ENCODE results near the gene AMFR.

The AMFR gene

DNA sequence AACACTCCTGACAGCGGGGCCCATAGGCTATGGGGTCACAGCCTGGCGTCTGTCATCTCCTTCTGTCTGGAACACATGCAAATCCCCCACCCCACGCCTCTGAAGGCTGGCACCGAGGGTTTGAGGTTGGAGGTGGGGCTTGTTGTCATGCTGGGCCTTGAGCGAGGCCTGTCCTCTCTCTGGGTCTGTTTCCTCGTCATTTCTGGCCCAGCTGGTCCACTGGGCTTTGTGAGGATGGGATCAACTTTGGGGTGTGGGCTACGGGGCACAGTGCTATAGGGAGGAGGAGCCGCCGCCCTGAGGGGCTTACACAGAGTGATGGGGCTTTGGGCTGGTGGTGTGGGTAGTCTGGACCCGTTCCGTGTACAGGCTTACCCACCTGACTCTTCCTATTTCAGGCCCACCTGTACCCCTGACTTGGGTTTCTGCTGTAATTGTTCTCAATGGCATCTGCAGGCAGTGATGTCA is 87.5 kb downstream of the AMFR start:
- H3K4me3 ChIP-seq (ENCODE audit: low read length): no peak overlapping the region
- TF ChIP-seq, protein P1, sequence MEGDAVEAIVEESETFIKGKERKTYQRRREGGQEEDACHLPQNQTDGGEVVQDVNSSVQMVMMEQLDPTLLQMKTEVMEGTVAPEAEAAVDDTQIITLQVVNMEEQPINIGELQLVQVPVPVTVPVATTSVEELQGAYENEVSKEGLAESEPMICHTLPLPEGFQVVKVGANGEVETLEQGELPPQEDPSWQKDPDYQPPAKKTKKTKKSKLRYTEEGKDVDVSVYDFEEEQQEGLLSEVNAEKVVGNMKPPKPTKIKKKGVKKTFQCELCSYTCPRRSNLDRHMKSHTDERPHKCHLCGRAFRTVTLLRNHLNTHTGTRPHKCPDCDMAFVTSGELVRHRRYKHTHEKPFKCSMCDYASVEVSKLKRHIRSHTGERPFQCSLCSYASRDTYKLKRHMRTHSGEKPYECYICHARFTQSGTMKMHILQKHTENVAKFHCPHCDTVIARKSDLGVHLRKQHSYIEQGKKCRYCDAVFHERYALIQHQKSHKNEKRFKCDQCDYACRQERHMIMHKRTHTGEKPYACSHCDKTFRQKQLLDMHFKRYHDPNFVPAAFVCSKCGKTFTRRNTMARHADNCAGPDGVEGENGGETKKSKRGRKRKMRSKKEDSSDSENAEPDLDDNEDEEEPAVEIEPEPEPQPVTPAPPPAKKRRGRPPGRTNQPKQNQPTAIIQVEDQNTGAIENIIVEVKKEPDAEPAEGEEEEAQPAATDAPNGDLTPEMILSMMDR (conservative IDR thresholded peaks at IDR 0.05; ENCODE audit: low read depth, low read length): no peak
- no peak for DNase-seq (ENCODE audit: low read depth)

DNA sequence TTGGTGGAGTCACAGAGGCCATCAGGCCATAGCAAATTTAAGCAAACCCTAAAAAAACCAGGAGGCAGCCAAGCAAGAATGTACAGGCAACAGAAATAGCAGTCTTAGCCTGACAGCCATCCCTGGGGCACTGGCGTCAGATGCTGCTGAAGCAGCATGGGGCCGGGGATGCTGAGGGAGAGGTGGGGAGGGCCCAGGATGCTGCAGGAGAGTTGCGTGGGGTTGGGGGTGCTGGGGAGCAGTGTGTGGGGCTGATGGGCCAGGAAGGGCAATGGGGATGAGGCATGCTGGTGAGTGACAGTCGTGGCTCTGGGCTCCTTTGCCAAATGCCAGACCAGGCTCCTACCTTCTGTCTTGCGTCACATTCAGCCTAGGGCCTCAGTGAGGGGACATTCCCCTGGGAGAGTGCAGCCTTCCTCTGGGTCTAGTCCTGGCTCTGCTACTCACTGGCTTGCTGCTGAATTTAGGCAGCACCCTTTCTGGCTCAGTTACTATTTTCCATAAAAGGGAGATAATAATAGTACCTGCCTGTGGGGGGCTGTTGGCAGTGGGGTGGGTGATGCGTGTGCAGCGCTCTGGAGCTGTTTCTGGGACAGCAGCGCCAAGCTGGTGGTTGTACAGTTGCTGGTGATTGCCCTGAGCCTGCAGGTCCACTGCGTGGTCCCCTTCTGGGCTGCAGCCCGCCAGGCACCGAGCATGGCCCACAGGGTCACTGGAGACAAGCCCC is 88.1 kb downstream of the AMFR start:
- no peak for DNase-seq (ENCODE audit: low read depth)
- H3K4me3 ChIP-seq (ENCODE audit: low read length): no peak overlapping the region
- TF ChIP-seq, protein P1 (conservative IDR thresholded peaks at IDR 0.05; ENCODE audit: low read depth, low read length): no peak

DNA sequence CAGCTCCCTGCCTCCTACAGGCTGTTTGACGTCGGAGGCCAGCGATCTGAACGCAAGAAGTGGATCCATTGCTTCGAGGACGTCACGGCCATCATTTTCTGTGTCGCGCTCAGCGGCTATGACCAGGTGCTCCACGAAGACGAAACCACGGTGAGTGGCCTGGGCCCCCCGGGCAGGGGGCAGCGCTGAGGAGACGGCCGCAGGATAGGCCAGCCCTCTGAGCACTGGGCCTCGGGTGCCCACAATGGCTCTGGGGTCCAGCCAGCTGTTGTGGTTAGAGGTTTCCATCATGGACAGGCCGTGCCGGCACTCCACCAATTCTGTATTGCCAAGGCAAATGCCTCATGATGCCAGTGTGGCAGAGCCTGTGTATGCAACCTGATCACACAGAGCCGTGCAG is 88.6 kb downstream of the AMFR start:
- H3K4me3 ChIP-seq (ENCODE audit: low read length): no peak overlapping the region
- DNase-seq (ENCODE audit: low read depth): no peak
- TF ChIP-seq, protein P1 (conservative IDR thresholded peaks at IDR 0.05; ENCODE audit: low read depth, low read length): no peak

DNA sequence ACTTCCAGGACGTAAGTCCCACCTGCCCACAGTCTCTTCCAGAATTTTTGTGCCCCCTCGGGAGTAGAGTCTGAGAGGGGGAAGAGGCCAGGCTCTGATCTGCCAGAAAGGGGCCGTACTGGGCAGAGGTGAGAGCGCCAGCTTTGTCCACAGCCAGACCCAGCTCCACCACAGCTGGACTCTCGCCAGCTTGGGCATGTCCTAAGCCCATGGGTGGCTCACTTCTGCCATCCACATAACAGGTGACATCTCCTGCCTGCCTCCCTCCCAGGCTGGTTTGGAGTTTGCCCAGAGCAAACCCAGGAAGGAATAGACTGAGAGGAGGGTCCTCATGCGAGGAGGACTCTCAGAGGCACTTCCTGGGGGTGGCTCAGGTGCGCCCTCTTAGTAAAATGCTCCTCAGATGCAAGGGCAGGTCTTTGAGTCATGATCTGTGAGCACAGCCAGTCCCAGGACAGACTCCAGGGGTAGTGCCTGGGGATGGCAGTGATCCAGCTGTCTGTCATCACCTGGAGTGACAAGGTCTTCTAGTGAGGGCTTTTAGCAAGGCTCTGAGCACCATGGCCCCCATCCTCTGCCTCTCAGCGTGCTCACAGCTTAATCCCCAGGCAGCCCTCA is 89.2 kb downstream of the AMFR start:
- H3K4me3 ChIP-seq (ENCODE audit: low read length): no peak overlapping the region
- DNase-seq (ENCODE audit: low read depth): no peak
- TF ChIP-seq, protein P1 (conservative IDR thresholded peaks at IDR 0.05; ENCODE audit: low read depth, low read length): no peak

DNA sequence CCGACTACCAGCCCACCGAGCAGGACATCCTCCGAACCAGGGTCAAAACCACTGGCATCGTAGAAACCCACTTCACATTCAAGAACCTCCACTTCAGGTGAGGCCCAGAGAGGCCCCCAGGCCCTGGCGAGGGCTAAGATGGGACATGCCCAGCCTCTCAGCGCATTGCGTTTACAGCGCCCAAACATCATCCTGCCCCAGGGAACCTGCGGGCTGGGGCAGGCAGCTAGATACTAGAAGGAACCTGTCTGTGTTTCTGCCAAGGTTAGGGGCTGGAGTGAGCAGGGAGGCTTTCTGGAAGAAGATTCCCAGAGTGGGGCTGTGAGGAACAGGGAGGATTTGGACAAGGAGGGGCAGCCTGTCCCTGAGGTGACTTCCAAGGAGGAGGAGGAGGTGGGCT is 90.6 kb downstream of the AMFR start:
- DNase-seq (ENCODE audit: low read depth): no peak
- H3K4me3 ChIP-seq (ENCODE audit: low read length): no peak overlapping the region
- TF ChIP-seq, protein P1 (conservative IDR thresholded peaks at IDR 0.05; ENCODE audit: low read depth, low read length): no peak

DNA sequence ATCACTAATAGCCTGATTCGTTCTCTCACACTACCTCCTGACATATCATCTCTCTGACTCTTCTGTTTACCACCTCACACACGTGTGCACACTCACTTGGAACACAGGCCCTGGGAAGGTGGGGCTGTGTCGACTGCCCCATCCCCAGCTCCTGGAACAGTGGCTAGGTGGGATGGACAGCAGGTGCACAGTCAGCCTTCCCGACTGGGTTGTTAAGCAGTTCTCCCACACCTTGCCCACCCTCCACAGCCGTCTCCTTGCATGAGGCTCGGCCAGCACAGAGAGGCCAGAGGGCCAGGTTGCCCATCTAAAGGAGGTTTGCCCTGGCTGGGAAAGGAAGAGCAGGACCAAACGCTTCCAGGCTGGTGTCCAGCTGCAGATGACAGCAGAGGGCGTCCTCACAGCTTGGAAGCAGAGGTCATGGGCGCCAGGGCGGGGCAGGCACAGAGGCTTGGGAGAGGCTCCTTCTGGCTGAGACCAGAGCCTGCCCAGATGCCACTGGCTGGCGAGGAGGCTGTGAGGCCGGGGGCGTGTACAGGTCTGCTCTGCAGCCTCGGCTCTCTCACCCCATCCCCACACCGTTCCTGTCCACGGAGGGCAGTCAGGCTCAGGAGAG is 92.8 kb downstream of the AMFR start:
- TF ChIP-seq, protein P1 (conservative IDR thresholded peaks at IDR 0.05; ENCODE audit: low read depth, low read length): peak; percentile 21
- no peak for DNase-seq (ENCODE audit: low read depth)
- no peak overlapping the region for H3K4me3 ChIP-seq (ENCODE audit: low read length)

Measured in retinal pigment epithelial cell (primary cell).